Glomerular visceral epithelial cell (primary cell): ENCODE results near the gene MBLAC1.

Experiments
- DNase-seq: peaks from one replicate; pipeline ENCODE4 v3.0.0-alpha.2; 2016; ENCODE audit errors: extremely low spot score

Gene MBLAC1

DNA sequence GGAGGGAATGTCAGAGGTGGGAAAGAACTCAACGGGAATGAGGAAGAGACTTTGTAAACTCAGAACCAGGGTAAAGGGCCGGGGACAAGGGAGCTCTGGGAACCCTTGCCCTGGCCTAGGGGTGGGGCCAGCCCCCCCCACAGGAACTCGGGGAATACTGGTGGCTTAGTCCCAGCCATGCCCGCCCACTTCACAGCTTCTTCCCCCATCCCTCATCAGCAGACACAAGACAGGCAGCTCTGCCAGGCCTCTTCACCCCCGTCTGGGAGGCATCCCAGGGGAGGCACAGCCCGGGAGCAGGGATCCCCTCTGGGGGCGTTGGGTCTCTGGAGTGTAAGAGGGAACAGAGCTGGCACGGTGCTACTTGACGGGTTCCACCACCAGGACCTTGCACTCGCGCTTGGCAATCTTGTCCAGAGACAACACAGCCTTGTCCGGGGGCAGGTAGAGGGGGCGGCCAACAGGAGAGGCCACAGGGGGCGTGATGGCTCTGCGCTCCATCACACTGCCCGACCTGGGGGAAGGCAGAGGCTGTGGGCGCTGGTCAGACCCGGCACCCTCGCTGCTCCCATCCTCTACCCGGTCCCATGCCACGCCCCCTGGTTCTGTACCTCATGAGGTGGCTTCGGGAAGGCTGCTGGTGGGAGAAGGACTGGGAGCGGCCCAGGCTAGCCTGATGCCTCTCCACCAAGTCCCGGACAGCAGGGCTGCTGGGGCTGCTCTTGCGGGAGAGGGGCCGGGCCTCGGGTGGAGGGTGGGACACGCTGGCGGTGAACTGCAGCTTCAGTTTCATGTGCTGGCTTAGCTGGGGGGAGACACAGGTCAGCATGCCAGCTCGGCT lies 28.1 kb downstream of the MBLAC1 start:
- DNase-seq, result no peak

GRCh38 chr7:100155553-100156317 lies 29.0 kb downstream of the MBLAC1 start:
- no peak for DNase-seq

GRCh38 chr7:100156331-100157068 lies 29.7 kb downstream of the MBLAC1 start:
- DNase-seq, result no peak

DNA sequence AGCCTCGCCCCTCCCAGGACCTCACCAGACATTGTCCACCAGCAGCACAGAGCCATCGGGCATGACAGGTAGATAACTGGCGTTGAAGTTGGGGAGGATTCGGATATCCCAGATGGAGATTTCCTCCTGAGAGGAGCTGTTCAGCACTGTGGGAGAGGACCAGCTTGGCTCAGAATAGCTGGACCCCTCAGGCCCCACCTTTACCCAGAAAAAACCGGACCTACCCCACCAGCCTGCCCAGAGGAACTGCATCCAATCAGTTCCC lies 30.2 kb downstream of the MBLAC1 start:
- DNase-seq, result no peak

GRCh38 chr7:100157334-100158228 lies 30.8 kb downstream of the MBLAC1 start:
- DNase-seq, result peak; percentile 66

GRCh38 chr7:100158229-100159098 lies 31.7 kb downstream of the MBLAC1 start, which contains the start of gene TRAPPC14:
Gene TRAPPC14 (minus strand): TSS chr7:100158723. CDS start chr7:100158499, 224 bp downstream.
- peak; percentile 84 for DNase-seq

GRCh38 chr7:100159099-100159623 lies 32.4 kb downstream of the MBLAC1 start:
- no peak for DNase-seq

DNA sequence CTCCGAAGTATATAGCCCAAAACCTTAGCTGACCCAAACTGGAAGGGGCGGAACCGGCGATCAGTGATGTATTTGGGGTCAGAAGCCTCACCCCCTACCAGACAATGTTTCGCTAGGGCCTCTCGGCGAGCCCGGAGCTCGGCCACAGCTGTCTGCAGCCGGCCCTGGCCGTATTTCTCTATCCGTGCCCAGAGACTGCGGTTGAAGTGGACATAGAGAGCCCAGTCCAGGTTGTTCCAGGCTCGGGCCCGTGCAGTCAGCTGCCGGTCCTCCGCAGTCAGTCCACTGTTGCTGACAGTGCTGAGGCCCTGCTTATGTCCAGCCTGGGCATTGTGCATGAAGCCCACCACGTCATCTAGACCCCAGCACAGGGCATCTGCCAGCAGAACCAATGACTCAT lies 33.3 kb downstream of the MBLAC1 start:
- DNase-seq, result no peak

GRCh38 chr7:100163006-100163531 lies 36.3 kb downstream of the MBLAC1 start:
- DNase-seq, result no peak

- no peak for DNase-seq
These were observed 37.1 kb downstream of the MBLAC1 start for GRCh38 chr7:100163871-100164270.

GRCh38 chr7:100166317-100166940 lies 39.7 kb downstream of the MBLAC1 start:
- no peak for DNase-seq

GRCh38 chr7:100166970-100167911 lies 40.5 kb downstream of the MBLAC1 start:
- DNase-seq, result no peak

- no peak for DNase-seq
These were observed 41.2 kb downstream of the MBLAC1 start for GRCh38 chr7:100167912-100168323.

DNA sequence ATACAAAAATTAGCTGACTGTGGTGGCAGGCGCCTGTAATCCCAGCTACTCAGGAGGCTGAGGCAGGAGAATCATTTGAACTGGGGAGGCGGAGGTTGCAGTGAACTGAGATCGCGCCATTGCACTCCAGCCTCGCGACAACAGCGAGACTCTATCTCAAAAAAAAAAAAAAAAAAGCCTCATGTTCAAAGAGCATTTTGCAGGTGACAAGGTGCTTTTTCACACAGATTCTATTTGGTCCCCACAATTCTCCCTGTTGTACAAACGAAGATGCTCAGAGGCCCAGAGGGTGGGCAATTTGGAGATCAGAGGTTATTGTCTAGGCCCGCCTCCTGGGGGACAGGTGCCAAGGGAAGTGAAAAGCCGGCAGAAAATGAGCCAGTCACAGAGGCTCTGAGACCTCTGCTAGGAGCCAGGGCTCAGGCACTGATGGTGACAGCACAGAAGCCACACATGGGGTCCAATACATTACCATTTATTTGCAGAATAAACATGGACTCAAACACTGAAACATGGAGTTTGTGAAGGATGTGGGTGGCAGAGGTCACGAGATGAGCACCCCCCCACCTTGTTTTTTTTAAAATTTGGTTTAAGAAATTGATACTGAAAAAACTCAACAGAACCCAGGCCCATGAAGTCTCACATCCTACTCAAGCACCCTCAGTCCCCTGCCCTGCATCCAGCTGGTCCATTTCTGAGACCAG lies 42.5 kb downstream of the MBLAC1 start:
- DNase-seq, result no peak

DNA sequence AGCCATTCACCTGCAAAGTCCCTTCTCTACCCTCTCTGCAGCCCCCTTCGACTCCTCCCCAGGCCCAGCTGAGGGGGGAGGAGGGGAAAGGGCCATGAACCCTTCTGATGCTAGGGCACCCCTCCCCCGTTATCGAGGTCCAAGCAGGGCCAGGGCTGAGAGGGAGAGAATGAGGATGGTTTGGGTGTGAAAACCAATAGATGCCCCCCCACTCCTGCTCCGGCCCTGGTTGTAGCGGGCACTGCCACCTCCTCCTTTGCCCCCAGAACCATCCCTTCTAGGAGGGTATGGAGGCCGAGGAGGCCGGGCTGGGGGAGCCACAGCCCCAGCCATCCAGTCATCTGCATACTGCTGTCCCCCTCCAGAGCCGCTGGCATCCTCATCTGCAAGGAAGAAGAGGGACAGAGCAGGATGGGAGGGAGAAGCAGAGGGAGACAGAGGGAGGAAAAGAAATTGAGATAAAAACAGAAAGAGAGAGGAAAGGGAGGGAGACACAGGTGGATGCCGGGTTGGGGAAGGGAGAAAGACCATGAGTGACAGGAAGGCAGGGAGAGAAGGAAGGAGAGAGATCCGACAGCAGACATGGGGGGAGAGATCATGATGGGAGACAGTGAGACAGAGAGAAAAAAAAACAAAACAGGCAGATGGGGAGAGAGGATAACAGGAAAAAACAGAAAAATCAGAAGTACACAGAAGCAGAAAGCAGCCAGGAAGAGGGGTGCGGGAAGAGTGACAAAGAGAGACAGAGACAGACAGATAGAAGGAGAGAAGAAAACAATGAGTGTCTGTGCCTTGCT lies 43.5 kb downstream of the MBLAC1 start:
- no peak for DNase-seq

GRCh38 chr7:100171087-100171681 lies 44.4 kb downstream of the MBLAC1 start:
- DNase-seq, result no peak
